Activated T-helper 1 cell treated with anti-CD3 and anti-CD28 coated beads, Interleukin-2, amount 50 U/mL, for 16 hours (primary cell): ENCODE measurements around the gene MAF.

ENCODE experiments used
- DNase-seq, 2 donors: peaks; one replicate each; pipeline ENCODE4 v3.0.0-alpha.2; 2020; ENCODE audit warnings: low read depth in 1 of 2, low spot score in 1 of 2

The MAF gene

GRCh38 chr16:79592186-79592585, 8.4 kb downstream of the MAF start:
- DNase-seq, result no peak

GRCh38 chr16:79589601-79590102, 10.9 kb downstream of the MAF start:
- no peak for DNase-seq

GRCh38 chr16:79587897-79588296, 12.6 kb downstream of the MAF start:
- no peak for DNase-seq

GRCh38 chr16:79587296-79587695, 13.2 kb downstream of the MAF start:
- no peak for DNase-seq

GRCh38 chr16:79582789-79583188, 17.7 kb downstream of the MAF start:
- DNase-seq, result no peak

GRCh38 chr16:79580453-79581191, 19.9 kb downstream of the MAF start:
- no peak for DNase-seq

GRCh38 chr16:79576602-79577001, 23.9 kb downstream of the MAF start:
- no peak for DNase-seq

- DNase-seq, result no peak
These were observed 26.7 kb downstream of the MAF start for GRCh38 chr16:79573884-79574283.

- no peak for DNase-seq
These were observed 27.5 kb downstream of the MAF start for GRCh38 chr16:79573071-79573470.

GRCh38 chr16:79571903-79572535, 28.5 kb downstream of the MAF start:
- DNase-seq, result no peak

- DNase-seq, result no peak
These were observed 29.3 kb downstream of the MAF start for GRCh38 chr16:79571065-79571902.

- no peak for DNase-seq
These were observed 35.8 kb downstream of the MAF start for GRCh38 chr16:79564671-79565107.

- DNase-seq, result no peak
These were observed 36.6 kb downstream of the MAF start for GRCh38 chr16:79563921-79564320.

- DNase-seq, result no peak
These were observed 38.2 kb downstream of the MAF start for GRCh38 chr16:79562166-79562823.

- no peak for DNase-seq
These were observed 38.8 kb downstream of the MAF start for GRCh38 chr16:79561729-79562128.

- DNase-seq, result no peak
These were observed 39.6 kb downstream of the MAF start for GRCh38 chr16:79560923-79561322.

GRCh38 chr16:79560318-79560717, 40.2 kb downstream of the MAF start:
- DNase-seq, result no peak

GRCh38 chr16:79559532-79559931, 41.0 kb downstream of the MAF start:
- no peak for DNase-seq

- DNase-seq, result no peak
These were observed 43.1 kb downstream of the MAF start for GRCh38 chr16:79557421-79557820.

- no peak for DNase-seq
These were observed 45.6 kb downstream of the MAF start for GRCh38 chr16:79554912-79555311.

- no peak for DNase-seq
These were observed 50.2 kb downstream of the MAF start for GRCh38 chr16:79550373-79550772.
